ENCODE results near the gene FKBP15.

FKBP15 gene

GRCh38 chr9:113164536-113165300, 56.4 kb downstream of the FKBP15 start:
- TF ChIP-seq ZFX (IDR thresholded peaks at IDR 0.05) (no peak), CTCF (conservative IDR thresholded peaks at IDR 0.05) (no peak)
- no peak overlapping the region for H3K27ac ChIP-seq

DNA sequence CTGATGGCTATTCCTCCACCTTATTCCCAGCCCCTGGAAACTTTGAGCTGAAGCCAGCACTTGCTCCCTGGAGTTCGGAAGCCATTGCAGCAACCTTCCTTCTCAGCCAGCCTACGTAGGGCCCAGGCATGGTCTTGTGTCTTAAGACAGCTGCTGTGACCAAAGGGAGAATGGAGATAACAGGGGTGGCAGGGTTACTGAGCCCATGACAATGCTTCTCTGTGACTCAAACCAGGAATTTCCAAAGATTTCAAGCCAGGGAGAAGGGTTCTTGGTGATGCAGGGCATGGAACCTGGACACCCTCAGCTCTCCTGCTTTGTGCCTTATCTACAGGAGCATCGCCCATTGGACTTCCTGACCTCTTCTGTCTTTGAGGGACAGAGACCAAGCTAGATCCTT, 58.1 kb downstream of the FKBP15 start:
- no peak overlapping the region for H3K27ac ChIP-seq
- TF ChIP-seq ZFX (IDR thresholded peaks at IDR 0.05), result no peak

- H3K27ac ChIP-seq, result no peak overlapping the region
- no peak for TF ChIP-seq CTCF (conservative IDR thresholded peaks at IDR 0.05)
- no peak for TF ChIP-seq ZFX (IDR thresholded peaks at IDR 0.05)
These were observed 60.5 kb downstream of the FKBP15 start for GRCh38 chr9:113160571-113160970.

DNA sequence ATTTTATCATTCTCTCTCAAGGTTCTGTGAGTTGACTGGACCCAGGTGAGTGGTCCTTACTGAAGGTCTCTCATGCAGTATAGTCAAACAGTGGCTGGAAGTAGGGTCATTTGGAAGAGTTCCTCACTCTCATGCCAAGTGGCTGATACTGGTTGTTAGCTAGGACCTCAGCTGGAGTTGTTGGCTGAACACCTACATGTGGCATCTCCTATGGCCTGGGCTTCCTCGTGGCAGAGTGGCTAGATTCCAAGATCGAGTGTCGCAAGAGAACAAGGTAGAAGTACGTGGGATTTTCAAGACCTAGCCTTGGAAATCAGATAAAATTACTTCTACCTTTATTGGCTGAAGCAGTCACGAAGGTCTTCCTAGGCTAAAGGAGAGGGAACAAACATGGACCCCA, 62.6 kb downstream of the FKBP15 start:
- no peak for TF ChIP-seq ZFX (IDR thresholded peaks at IDR 0.05)
- TF ChIP-seq CTCF (conservative IDR thresholded peaks at IDR 0.05), result no peak
- H3K27ac ChIP-seq, result no peak overlapping the region

- no peak for TF ChIP-seq CTCF (conservative IDR thresholded peaks at IDR 0.05)
- no peak for TF ChIP-seq ZFX (IDR thresholded peaks at IDR 0.05)
- no peak overlapping the region for H3K27ac ChIP-seq
These were observed 64.2 kb downstream of the FKBP15 start for GRCh38 chr9:113156880-113157279.

DNA sequence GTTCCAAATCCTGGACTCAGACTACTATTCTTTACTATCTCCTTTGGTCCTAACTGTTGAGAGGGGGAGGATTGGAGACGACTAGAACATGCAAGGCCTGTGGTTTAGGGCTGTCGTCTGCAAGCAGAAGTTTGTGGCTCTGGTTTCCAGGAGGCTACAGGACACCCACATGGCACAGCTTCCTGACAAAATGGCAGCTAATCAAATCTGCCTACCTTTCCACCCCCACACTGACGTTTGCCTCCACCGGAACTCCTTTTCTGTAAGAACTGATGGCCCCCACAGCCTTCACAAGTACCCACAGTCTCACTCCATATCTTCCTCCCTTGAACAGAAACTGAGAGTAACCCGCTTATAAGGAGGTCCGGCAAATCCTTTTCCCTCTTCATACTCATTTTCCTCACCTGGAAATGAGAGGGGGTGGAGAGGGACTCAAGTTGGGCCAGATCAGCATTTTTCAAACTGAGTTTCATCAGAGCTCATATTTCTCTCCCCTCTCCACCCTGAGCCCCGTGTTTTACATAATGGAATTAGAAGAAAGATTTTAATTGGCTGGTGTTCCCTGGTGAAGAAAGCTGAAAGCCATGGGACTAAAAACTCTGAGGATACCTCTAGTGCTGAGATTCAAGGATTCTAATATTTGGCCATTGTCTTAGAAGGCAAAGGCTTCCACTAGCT, 65.0 kb downstream of the FKBP15 start:
- no peak for TF ChIP-seq ZFX (IDR thresholded peaks at IDR 0.05)
- no peak for TF ChIP-seq CTCF (conservative IDR thresholded peaks at IDR 0.05)
- H3K27ac ChIP-seq, result no peak overlapping the region

DNA sequence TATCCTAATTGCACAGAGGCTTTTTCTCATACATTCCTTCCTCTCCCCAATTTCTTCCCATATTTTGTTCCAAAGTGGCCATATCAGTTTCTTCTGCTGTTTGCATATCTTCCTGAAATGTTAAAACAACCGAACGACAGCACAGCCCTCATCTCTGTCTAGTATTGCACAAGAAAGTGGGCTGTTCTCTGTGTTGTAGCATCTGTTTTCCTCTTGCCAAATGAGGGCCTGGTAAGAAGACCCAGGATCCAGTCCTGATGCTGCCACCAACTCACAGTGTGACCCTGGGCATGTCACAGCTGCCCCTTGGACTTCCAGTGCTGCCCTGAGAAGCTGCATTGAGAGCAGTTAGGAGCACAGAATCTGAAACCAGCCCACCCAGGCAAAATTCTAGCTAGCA, 66.1 kb downstream of the FKBP15 start:
- TF ChIP-seq ZFX (IDR thresholded peaks at IDR 0.05) (no peak), CTCF (conservative IDR thresholded peaks at IDR 0.05) (no peak)
- no peak overlapping the region for H3K27ac ChIP-seq
